HG03108 (cell line): ENCODE data around the gene NLN.
"Not testable (repeated sequence)": the region's sequence is repeated elsewhere in the genome, so short reads cannot be mapped to it uniquely, and the experiment has no call there.

Experiments used
- ATAC-seq: cut with Tn5 transposase; IDR thresholded peaks from one replicate; pipeline ENCODE4 v1.9.1; 2021; ENCODE audit warnings: moderate library complexity; ENCODE audit not compliant: unreplicated experiment

NLN gene

DNA sequence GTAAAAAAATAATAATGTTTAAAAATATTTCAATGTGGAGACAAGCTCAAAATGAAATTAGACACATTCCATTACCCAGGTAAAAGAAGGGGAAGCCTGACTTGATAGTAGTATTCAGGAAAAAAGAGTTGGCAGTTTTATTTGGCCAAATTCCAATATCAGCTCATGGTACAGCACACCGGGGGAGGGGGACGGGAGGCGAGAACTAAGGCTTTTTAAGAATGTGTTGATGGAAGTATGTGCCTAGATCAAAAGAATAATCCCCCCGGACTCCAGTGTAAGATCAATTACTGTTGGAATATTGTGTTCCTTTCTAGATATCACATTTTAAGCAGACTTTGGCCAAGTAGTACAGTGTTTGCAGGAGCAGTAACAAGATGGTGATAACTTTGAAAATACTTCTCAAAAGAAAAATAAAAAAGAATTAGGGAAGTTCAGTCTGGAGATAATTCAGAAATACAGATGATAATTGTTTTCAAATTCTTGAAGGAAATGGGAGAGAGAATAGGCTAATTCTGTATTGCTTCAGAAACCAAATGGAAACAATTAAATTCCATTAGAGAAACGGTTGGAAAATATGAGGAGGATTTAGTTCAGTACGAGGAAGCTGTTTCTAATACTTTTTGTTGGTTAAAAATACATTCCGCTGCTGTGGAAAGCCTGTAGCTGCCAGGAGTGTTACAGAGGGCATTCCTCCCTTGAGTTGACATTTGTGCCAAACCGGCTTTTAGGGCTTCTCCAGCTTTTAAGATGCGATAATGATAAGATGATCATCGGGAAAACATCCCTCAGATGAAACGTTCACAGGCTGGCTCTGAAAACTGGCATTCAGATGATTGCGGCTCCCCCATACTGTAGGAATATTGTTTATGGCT, 106.3 kb downstream of the NLN start:
- no peak for ATAC-seq

DNA sequence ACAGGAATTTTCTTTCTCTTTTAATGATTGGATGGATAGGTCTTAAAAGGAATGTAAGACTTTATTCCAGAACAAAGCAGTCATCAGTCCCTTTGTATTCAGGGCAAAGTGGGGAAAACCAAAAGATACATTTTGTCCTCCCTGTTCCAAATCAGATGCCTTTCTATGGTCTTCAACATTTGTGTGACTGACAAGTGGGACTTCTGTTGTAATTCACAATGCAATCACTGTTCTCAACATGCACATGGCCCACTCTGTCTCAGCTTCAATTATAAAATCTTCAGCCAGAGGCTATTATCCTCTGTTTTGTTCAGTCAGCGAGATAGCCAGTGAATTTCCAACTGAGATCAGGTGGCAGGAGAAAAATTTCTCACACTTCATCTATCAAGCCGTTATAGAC, 108.9 kb downstream of the NLN start:
- no peak for ATAC-seq

DNA sequence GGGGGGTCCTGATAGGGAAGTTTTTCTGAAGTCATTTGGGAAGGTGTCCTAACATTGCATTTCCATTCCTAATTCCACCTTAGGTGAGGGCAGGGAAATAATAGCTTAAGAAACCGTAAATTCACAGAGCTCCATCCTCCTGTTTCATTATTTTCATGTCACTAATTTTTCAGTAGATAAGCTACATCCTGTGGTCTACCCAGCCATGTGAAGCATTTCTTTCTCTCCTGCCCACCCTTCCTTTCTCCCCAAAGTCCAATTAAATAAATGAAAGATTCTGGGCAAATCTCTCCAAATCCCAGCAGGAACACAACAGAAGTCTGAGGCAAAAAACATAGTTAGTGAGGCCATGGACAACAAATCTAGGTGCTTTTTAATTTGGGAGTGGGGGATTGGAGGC, 109.3 kb downstream of the NLN start:
- ATAC-seq, result no peak

DNA sequence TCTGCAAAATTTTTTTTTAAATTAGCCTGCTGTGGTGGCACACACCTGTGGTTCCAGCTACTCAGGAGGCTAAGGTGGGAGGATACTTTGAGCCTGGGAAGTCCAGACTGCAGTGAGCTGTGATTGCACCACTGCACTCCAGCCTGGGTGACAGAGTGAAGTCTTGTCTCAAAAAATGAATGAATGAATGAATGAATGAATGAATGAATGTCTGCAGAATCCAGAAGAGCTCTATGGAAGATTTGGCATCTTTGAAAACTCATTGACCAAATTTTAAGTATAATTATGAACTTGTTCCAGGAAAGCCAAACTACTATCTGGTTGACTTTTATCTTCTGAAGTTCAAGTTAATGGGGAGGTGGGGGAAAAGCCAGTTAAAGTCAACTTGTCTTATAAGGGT, 110.1 kb downstream of the NLN start:
- no peak for ATAC-seq

DNA sequence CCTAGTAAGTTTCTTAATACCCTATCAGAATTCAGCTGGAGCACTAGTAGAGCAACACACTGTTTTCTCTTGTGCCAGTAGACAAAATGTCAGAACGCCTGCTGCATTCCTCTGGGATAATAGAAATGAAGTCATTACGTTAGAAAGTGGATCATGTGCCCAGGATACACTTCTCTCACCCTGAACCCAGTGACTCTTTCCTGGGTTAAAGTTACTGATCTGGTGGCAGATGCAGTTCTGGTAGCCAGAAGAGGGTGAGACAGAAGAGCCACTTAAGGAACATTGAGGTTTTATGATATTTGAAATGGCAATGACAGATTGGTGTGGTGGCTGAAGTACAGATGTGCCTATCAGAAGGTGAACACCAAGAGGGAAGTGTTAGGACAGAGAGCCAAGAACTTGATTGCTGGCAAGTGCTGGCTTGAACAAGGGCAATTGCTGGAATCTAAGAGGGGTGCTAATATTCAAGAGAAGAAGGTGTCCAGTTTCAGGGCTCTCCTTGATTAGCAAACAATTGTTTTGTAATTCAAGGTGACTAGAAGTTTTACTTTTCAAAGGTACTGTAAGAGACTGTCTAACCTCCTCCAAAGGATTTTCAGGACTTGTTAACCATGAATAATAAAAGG, 110.7 kb downstream of the NLN start:
- ATAC-seq, result no peak

DNA sequence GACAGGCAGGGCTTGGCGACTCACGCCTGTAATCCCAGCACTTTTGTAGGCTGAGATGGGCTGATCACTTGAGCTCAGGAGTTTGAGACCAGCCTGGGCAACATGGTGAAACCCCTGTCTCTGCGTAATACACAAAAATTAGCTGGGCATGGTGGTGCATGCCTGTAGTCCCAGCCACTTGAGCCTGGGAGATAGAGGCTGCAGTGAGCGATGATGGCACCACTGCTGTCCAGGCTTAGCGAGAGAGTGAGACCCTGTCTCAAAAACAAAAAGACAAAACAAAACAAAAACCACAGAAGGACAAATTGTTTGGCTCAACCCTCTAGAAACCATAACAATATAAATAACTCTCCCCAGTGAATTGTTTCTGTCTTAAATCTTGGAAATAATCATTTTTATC, 111.8 kb downstream of the NLN start:
- no peak for ATAC-seq

DNA sequence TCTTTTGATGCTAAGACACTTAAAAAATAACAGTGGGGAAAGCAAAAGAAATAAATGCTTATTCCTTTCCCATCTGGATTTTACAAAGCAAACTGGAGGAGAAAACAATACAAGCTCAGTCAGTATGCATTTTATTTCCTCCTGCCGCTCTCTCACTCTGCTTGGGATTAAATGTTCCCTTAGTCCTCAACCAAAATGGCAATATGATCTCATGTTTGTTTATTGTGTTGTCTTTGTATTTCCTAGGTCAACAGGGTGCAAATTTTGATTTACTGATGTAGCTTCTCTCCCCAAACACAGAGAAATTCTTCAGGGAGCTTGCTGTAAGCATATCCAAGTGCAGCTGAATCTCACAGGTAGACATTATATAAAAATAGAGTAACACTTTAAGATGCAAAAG, 112.3 kb downstream of the NLN start:
- no peak for ATAC-seq

DNA sequence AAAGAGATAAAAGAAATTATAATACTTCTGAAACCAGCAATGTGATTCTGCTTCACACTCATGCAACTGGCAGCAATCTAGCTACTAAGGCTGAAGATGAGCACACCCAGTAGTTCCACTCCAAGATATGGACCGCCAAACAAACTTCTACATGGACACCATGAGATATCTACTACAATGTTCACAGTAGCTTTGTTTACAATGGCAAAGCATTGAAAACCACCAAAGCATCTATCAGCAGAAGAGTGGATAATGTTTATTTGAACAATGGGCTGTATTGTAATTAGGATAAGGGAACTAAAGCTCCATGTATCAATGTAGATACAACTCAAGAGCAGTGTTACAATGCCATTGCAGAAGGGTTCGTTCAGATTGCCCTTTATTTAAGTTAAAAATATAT, 113.2 kb downstream of the NLN start:
- no peak for ATAC-seq

DNA sequence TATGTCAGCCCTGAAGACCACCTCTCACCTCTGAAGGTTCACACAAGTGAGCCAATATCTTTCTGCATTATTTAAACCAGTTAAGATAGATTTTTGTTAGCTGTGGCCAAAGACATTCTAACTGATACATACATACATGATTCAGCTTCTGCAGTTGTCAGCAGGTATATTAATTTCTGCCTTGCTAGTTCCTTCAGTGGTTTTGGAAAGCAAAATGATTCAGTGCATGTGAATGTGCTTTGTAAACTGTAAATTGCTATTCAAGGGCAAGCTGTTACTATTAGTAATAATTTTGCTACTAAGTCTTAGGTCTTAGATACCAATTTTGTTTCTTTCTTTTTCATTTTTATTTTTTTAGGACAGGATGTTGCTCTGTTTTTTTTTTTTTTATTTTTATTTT, 115.1 kb downstream of the NLN start:
- ATAC-seq, result no peak

DNA sequence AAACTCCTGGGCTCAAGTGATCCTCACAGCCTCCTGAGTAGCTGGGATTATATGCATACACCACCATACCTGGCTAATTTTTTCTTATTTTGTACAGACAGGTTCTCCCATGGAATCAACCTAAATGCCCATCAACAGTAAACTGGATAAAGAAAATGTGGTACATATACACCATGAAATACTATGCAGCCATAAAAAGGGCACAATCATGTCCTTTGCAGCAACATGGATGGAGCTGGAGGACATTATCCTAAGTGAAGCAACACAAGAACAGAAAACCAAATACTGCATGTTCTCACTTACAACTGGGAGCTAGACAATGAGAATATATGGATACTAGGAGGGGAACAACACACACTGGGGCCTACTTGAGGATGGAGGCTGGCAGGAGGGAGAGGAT, 117.2 kb downstream of the NLN start:
- ATAC-seq, result not testable (repeated sequence)

DNA sequence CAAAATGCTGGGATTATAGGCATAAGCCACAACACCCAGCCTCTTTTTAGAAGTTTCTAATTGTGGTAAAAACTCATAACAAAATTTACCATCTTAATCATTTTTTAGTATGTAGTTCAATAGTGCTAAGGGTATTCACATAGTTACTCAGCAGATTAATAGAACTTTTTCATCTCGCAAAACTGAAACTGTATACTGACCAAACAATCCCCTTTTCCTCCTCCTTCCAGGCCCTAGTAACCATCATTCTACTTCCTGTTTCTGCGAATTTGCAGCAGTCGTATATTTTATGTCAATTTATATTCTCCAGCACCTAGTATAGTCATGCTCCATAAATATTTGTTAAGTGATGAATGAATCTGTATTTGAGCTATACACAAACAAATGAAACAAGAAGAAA, 118.1 kb downstream of the NLN start:
- ATAC-seq, result no peak

DNA sequence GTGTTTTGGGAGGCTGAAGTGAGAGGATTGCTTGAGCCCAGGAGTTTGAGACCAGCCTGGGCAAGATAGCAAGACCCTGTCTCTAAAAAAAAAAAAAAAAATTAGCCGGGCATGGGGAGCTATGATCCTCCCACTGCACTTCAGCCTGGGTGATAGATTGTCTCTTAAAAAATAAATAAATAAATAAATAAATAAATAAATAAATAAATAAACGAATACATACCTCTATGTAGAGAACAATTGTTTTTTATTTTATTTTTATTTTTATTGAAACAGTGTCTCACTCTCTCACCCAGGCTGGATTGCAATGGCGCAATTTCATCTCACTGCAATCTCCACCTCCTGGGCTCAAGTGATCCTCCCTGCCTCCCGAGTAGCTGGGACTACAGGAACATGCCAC, 122.8 kb downstream of the NLN start:
- not testable (repeated sequence) for ATAC-seq

DNA sequence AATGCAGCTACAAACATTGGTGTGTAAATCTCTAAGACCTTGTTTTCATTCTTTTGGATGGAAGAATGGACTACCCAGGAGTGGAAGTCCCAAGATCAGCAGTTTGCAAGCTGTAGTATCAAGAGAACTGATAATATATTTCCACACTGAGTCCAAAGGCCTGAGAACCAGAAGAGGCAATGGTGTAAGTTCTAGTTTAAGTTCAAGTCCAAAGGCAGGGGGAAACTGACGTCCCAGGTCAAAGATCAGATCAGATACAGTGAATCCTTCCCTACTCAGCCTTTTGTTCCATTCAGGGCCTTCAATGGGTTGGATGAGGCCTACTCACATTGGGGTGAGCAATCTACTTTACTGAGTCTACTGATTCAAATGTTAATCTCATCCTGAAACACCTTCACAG, 124.1 kb downstream of the NLN start:
- ATAC-seq, result no peak

DNA sequence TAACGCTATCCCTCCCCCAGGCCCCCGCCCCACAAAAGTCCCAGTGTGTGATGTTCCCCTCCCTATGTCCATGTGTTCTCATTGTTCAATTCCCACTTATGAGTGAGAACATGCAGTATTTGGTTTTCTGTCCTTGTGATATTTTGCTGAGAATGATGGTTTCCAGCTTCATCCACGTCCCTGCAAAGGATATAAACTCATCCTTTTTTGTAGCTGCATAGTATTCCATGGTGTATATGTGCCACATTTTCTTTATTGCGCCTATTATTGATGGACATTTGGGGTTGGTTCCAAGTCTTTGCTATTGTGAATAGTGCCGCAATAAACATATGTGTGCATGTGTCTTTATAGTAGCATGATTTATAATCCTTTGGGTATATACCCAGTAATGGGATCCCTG, 125.0 kb downstream of the NLN start:
- not testable (repeated sequence) for ATAC-seq

DNA sequence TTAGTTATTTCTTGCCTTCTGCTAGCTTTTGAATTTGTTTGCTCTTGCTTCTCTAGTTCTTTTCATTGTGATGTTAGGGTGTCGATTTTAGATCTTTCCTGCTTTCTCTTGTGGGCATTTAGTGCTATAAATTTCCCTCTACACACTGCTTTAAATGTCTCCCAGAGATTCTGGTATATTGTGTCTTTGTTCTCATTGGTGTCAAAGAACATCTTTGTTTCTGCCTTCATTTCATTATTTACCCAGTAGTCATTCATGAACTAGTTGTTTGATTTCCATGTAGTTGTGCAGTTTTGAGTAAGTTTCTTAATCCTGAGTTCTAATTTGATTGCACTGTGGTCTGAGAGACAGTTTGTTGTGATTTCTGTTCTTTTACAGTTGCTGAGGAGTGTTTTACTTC, 127.9 kb downstream of the NLN start:
- ATAC-seq, result not testable (repeated sequence)

DNA sequence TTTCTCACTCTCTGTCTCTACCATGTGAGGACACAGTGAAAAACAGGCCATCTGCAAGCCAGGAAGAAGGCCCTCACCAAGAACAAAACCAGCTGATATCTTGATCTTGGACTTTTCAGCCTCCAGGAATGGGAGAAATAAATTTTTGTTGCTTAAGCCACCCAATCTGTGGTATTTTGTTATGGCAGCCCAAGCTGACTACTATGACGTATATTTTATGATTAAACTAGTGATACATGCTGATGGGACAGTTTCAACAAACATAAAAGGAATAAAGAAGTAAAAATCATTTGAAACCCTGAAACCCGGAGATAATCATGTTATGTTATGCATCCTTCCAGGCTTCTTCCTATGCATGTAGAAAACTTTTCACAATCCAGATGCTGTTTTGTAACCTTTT, 132.9 kb downstream of the NLN start:
- no peak for ATAC-seq

DNA sequence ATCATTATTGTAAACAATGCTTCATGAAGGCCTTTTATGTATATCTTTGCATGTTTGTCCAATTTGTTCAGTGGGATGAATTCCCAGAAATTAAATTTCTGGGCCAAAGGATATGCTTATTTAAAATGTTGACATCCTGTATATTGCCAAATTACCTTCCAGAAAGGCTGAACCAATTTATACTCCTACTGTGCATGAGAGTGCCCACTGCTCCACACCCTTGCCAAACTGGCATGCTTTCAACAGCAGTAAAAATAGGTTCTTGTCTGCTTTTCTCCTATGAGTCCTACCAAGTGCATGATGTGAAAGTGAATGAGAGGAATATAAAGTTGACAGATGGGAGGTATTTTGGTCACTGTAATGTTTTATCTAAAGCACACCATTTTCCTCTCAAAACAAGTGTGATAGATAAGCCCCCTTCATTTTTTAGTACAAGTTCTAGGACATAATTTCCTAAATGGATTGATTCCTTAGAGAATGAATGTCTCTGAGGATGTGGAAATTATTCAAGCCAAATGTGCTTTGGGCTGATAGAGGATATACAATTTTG, 133.8 kb downstream of the NLN start:
- no peak for ATAC-seq

DNA sequence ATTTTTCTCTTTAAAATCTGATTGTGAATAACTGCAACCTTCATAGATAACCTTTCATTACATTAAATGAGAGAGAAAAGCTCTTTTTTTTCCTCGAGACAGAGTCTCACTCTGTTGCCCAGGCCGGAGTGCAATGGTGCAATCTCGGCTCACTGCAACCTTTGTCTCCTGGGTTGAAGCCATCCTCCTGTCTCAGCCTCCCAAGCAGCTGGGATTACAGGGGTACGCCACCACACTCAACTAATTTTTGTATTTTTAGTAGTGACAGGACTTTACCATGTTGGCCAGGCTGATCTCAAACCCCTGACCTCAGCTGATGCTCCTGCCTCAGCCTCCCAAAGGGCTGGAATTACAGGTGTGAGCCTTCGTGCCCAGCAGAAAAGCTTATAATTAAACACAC, 134.5 kb downstream of the NLN start:
- no peak for ATAC-seq

DNA sequence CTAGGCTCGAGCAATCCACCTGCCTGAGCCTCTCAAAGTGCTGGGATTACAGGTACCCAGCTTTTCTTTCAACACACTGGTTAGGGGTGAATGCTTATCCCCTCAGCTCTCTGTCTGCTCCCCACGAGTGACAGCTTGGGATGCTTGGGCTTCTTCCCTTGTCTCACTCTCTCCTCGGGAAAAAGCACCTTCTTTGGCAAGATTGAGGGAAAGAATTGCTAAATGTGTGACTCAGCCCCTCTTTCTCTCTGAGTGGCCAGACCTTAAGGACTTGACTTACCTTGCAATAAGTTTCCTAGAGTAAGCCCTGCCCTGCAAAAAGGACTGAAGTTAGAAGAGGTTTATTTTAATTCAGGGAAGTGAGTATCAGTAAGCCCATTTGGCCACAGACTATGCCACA, 136.3 kb downstream of the NLN start:
- ATAC-seq, result no peak

DNA sequence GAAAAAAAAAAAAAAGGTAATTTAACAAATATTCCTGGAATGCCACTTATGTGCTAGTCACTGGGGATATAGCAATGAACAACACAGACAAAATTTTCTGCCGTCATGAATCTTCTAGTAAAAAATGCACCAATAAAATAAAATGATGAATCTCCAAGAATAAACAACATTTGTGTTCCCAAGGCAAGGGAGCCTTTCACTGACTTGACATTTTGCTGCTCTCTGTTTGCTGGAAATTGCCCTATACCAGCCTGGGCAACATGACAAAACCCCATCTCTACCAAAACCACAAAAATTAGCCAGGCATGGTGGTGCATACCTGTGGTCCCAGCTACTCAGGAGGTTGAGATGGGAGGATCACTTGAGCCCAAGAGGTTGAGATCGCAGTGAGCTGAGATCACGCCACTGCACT, 139.8 kb downstream of the NLN start:
- ATAC-seq, result no peak

DNA sequence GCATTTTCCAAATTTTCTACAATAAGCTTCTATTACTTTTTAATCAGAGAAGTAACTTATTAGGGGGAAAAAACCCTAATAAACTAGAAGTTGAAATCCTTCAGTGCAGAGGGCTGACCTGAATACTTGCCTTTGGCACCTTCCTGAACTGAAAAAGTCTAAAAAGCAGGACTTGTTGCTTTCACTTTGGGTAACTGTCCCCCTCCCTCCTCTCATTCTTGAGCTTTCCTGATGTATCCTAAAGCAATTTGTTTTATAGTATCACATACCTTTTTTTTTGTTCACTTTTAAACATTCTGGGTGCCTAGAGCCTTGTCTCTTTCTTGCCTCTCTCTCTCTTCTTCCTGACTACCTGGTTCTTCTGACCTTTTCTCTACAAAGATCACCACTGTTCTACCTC, 140.4 kb downstream of the NLN start:
- no peak for ATAC-seq

DNA sequence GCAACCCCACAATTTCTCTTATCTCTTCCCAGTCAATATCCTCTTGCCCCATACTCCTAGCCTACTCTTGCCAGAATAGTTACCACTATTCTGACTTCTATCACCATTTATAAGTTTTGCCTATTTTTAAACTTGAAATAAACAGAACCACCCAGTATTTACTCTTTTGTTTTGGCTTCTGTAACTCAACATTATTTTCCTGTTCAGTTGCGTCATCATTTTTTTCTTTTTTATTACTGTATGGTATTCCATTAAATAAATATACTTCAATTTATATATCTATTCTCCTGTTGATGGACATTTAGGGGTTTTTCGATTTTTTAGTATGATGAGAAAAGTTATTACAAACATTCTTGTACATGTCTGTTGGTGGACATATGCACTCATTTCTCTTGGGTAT, 141.7 kb downstream of the NLN start:
- ATAC-seq, result no peak
